Measurements from ENCODE around the gene ARL6IP4. TPM values are rescaled to one million over a fixed set of nuclear protein-coding genes. Genes with fewer than 3 reads are reported as not detected.

The ARL6IP4 gene
- 145 to 165 TPM (median 146 TPM) in 3 replicates for total RNA-seq
- long read RNA-seq, transcript ARL6IP4-220 (6 exons, 1,591 nt): major isoform, 40 of 204 reads
- long read RNA-seq, transcript ARL6IP4-208 (6 exons, 796 nt): minor isoform, 8 of 204 reads
- long read RNA-seq, transcript ARL6IP4-210 (6 exons, 1,491 nt): minor isoform, 24 of 204 reads
- long read RNA-seq, transcript ARL6IP4-201 (6 exons, 1,644 nt): minor isoform, 17 of 204 reads
- long read RNA-seq, partial matches to known transcripts: 24 of 204 reads
- long read RNA-seq, other reads (novel, unspliced or antisense): 79 of 204 reads

DNA sequence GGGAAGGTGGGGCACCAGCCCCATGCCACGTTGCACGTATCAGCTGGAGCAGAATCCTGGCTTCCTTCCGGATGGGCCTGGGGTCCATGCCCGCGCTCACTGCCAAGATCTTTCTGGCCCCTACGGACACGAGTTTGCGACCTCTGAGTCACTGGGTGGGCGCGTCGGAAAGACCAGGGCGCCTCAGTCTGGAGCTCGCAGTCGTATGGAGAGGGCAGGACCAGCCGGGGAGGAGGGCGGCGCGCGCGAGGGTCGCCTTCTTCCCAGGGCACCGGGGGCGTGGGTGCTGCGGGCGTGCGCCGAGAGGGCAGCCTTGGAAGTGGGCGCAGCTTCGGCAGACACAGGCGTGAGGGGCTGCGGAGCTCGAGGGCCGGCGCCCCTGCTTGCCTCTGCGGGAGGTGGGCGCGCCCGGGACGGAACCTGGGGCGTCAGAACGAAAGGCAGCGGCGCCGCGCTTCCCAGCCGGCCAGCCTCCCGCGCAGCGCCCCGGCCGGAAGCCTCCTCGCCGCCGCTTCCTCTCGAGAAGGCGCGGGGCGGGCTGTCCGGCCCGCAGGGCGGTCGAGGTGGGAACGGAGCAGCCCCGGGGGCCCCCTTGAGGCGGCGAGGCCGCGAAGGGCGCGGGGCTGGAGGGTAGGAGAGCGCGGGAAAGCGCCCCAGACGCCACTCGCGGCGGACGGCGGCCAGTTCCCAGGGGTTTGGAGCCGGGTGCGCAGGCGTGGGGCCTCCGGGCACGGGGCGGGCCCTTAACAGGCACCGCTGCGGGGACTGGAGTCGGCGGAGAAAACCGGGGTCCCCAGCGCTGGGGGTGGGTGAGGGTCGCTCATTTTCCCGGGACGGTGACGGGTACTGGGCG is at the start of gene ARL6IP4:
Gene ARL6IP4 (plus strand): TSS at position 499 of the 853 bp plus-strand sequence. CDS start 459 bp downstream, outside the sequence.
- TF ChIP-seq, protein P1, sequence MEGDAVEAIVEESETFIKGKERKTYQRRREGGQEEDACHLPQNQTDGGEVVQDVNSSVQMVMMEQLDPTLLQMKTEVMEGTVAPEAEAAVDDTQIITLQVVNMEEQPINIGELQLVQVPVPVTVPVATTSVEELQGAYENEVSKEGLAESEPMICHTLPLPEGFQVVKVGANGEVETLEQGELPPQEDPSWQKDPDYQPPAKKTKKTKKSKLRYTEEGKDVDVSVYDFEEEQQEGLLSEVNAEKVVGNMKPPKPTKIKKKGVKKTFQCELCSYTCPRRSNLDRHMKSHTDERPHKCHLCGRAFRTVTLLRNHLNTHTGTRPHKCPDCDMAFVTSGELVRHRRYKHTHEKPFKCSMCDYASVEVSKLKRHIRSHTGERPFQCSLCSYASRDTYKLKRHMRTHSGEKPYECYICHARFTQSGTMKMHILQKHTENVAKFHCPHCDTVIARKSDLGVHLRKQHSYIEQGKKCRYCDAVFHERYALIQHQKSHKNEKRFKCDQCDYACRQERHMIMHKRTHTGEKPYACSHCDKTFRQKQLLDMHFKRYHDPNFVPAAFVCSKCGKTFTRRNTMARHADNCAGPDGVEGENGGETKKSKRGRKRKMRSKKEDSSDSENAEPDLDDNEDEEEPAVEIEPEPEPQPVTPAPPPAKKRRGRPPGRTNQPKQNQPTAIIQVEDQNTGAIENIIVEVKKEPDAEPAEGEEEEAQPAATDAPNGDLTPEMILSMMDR (IDR thresholded peaks at IDR 0.05): peak; percentile 33
- H3K4me3 Mint-ChIP-seq (ENCODE audit: unreplicated experiment): peak within 1 kb of the TSS; percentile 90
- peak within 1 kb of the TSS; percentile 84 for H3K27ac Mint-ChIP-seq (ENCODE audit: unreplicated experiment)
- H3K27me3 Mint-ChIP-seq (ENCODE audit: low read depth): no peaks in the 10 kb centered on the region
- peaks cover 72% of the 10 kb centered on the region for H3K4me1 Mint-ChIP-seq (ENCODE audit: low read depth)
- no peak for DNase-seq (ENCODE audit: low spot score)
- H3K9me3 Mint-ChIP-seq (ENCODE audit: low read depth): no peaks in the 10 kb centered on the region
- no peaks in the 10 kb centered on the region for H3K36me3 Mint-ChIP-seq (ENCODE audit: low read depth)

DNA sequence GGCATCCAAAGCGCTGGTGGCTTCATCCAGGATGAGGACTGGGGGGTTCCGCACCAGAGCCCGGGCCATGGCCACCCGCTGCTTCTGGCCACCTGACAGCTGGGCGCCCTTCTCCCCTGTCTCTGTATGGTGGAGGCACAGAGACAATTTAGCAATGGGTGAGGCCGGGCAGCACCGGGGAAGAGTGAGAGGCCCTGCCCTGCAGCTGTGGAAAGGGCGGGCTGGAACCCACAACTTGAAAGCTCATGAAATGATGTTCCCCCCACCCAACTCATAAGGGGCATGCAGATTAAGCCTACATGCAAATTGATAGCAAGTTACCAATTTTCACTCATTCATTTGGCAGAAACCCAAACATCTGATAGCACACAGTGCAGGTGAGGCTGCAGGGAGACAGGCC is 48.3 kb upstream of the ARL6IP4 start:
- no peaks in the 10 kb centered on the region for H3K4me1 Mint-ChIP-seq (ENCODE audit: low read depth)
- no peak for DNase-seq (ENCODE audit: low spot score)
- H3K36me3 Mint-ChIP-seq (ENCODE audit: low read depth): peaks cover 2% of the 10 kb centered on the region
- TF ChIP-seq, protein P1 (IDR thresholded peaks at IDR 0.05): no peak
- no peaks in the 10 kb centered on the region for H3K27me3 Mint-ChIP-seq (ENCODE audit: low read depth)
- no peak overlapping the region for H3K4me3 Mint-ChIP-seq (ENCODE audit: unreplicated experiment)
- no peaks in the 10 kb centered on the region for H3K9me3 Mint-ChIP-seq (ENCODE audit: low read depth)
- no peak overlapping the region for H3K27ac Mint-ChIP-seq (ENCODE audit: unreplicated experiment)

DNA sequence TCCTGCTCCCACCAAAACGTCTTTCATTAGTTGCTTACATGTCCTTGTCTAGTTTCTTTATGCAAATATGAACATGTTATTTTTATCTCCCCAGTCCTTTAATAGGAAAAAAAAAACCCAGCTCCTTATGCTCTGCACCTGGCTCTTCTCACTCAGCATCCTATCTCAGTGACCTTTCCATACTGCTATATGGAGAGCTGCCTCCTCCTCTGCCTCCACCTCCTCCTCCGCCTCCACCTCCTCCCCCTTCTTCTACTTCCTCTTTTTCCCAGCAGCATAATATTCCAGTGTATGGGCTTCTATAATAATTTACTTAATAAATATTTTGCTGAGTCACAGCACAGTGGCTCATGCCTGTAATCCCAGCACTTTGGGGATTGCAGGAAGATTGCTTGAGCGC is 45.8 kb upstream of the ARL6IP4 start:
- Mint-ChIP-seq H3K4me3 (ENCODE audit: unreplicated experiment) (no peak overlapping the region), H3K27ac (ENCODE audit: unreplicated experiment) (no peak overlapping the region), H3K36me3 (ENCODE audit: low read depth) (peaks cover 4% of the 10 kb centered on the region), H3K4me1 (ENCODE audit: low read depth) (no peaks in the 10 kb centered on the region), H3K9me3 (ENCODE audit: low read depth) (no peaks in the 10 kb centered on the region), H3K27me3 (ENCODE audit: low read depth) (no peaks in the 10 kb centered on the region)
- TF ChIP-seq, protein P1 (IDR thresholded peaks at IDR 0.05): no peak
- DNase-seq (ENCODE audit: low spot score): no peak

DNA sequence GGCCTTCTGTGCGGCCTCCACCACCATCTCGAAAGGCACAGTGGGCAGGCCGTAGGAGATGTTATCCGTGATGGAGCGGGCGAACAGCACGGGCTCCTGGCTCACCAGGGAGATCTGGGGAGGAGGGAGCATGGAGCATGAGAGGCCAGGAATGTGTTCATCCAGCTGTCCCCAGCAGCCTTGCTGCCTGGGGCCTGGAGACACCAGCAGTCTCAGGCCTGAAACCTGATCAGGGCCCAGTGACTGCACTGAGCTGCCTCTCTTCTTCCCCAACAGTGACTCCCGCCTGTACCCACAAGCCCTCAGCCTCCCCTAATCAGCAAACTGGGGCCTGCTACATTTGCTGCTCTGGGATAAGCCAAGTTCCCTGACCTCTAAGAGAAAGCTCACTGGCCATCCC is 45.2 kb upstream of the ARL6IP4 start:
- DNase-seq (ENCODE audit: low spot score): no peak
- TF ChIP-seq, protein P1 (IDR thresholded peaks at IDR 0.05): no peak
- H3K36me3 Mint-ChIP-seq (ENCODE audit: low read depth): peaks cover 4% of the 10 kb centered on the region
- H3K9me3 Mint-ChIP-seq (ENCODE audit: low read depth): no peaks in the 10 kb centered on the region
- H3K4me1 Mint-ChIP-seq (ENCODE audit: low read depth): no peaks in the 10 kb centered on the region
- no peak overlapping the region for H3K4me3 Mint-ChIP-seq (ENCODE audit: unreplicated experiment)
- H3K27ac Mint-ChIP-seq (ENCODE audit: unreplicated experiment): no peak overlapping the region
- H3K27me3 Mint-ChIP-seq (ENCODE audit: low read depth): no peaks in the 10 kb centered on the region

DNA sequence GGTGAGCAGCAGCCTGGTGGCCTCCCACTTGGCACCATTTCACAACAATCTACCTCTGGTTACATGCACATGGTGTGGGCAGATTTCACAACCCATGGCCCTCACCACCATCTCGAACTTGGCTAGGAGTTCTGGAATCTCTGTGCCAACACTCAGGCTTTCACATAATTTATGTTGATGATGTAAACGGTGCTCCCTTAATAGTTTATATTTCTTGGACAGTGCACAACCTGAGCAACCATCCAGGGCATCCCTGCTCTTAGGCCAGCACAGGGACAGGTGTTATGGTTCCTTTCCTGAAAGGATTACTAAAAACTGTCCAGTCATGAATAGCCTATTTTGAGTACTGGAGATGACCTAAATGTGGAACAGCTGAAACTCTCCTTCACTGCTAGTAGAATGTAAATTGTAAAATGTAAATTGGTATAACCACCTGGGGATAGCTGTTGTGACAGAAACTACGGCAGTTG is 42.8 kb upstream of the ARL6IP4 start:
- Mint-ChIP-seq H3K27ac (ENCODE audit: unreplicated experiment) (no peak overlapping the region), H3K4me3 (ENCODE audit: unreplicated experiment) (no peak overlapping the region), H3K9me3 (ENCODE audit: low read depth) (no peaks in the 10 kb centered on the region), H3K36me3 (ENCODE audit: low read depth) (peaks cover 4% of the 10 kb centered on the region), H3K4me1 (ENCODE audit: low read depth) (peaks cover 10% of the 10 kb centered on the region), H3K27me3 (ENCODE audit: low read depth) (no peaks in the 10 kb centered on the region)
- TF ChIP-seq, protein P1 (IDR thresholded peaks at IDR 0.05): no peak
- DNase-seq (ENCODE audit: low spot score): no peak
